Measurements from ENCODE around the gene NFATC2. TPM values are rescaled to one million over a fixed set of nuclear protein-coding genes. Genes with fewer than 3 reads are reported as not detected.

NFATC2 gene
- total and polyA plus RNA-seq, 12 donors: 0.43 to 5.7 (median 3.3) TPM

GRCh38 chr20:51549474-51549873 is 7.0 kb upstream of the NFATC2 start:
- intact Hi-C loops (cut with DNase I): loop anchor here in 1 of 10 donors (5.0 kb wide), 1 partner anchor 157 kb away; no protein-coding TSS in a partner anchor
- H3K36me3 ChIP-seq: no peaks in the 10 kb centered on the region
- WGBS, 2 donors: 98 to 99% methylated on average over 4 of the region's 4 CpGs
- no peak overlapping the region for H3K4me3 ChIP-seq
- no peak overlapping the region for H3K27ac ChIP-seq
- TF ChIP-seq CTCF (IDR thresholded peaks at IDR 0.05): no peak
- DNase-seq (no peak), ATAC-seq (no peak)
- H3K4me1 ChIP-seq: peaks cover 0 to 5% (median 3%) of the 10 kb centered on the region in 9 donors
- H3K9me3 ChIP-seq: no peaks in the 10 kb centered on the region
- H3K27me3 ChIP-seq: peaks cover 0 to 5% (median 0%) of the 10 kb centered on the region in 7 donors

- Histone ChIP-seq H3K27ac (no peak overlapping the region), H3K4me3 (no peak overlapping the region), H3K27me3 (peaks cover 0 to 21% (median 0%) of the 10 kb centered on the region in 7 donors), H3K4me1 (peaks cover under 1 to 7% (median 4%) of the 10 kb centered on the region in 9 donors), H3K9me3 (no peaks in the 10 kb centered on the region), H3K36me3 (no peaks in the 10 kb centered on the region)
- ATAC-seq (no peak), DNase-seq (no peak)
- no peak for TF ChIP-seq CTCF (IDR thresholded peaks at IDR 0.05)
- intact Hi-C loops (cut with DNase I): loop anchor here in 1 of 10 donors (5.0 kb wide), 1 partner anchor 156 kb away; no protein-coding TSS in a partner anchor
- WGBS, 2 donors: 94 to 97% methylated on average over 7 of the region's 7 CpGs
Measured at GRCh38 chr20:51547951-51548350, 5.4 kb upstream of the NFATC2 start.

GRCh38 chr20:51545515-51545914 is 3.0 kb upstream of the NFATC2 start:
- intact Hi-C loops (cut with DNase I): loop anchor here in 1 of 10 donors (5.0 kb wide), 1 partner anchor 153 kb away; no protein-coding TSS in a partner anchor
- no peak for TF ChIP-seq CTCF (IDR thresholded peaks at IDR 0.05)
- DNase-seq (no peak), ATAC-seq (no peak)
- H3K9me3 ChIP-seq: no peaks in the 10 kb centered on the region
- peaks cover 16 to 28% (median 24%) of the 10 kb centered on the region in 9 donors for H3K4me1 ChIP-seq
- H3K27me3 ChIP-seq: peaks cover 0 to 29% (median 0%) of the 10 kb centered on the region in 7 donors
- no peak overlapping the region for H3K27ac ChIP-seq
- WGBS, 2 donors: 93 to 95% methylated on average over 2 of the region's 2 CpGs
- no peak overlapping the region for H3K4me3 ChIP-seq
- H3K36me3 ChIP-seq: no peaks in the 10 kb centered on the region

- intact Hi-C loops (cut with DNase I): loop anchor here in 3 of 10 donors (5.0 kb wide), 2 partner anchors 96 to 151 kb away; no protein-coding TSS in a partner anchor
- no peak for DNase-seq
Measured at GRCh38 chr20:51543422-51543788, 886 bp upstream of the NFATC2 start.

More at GRCh38 chr20:51543422-51543788, 886 bp upstream of the NFATC2 start:
- peak overlapping the region in 1 of 10 donors; percentile 46 for H3K4me3 ChIP-seq
- TF ChIP-seq CTCF (IDR thresholded peaks at IDR 0.05): no peak
- H3K9me3 ChIP-seq: peaks cover 0 to under 1% (median 0%) of the 10 kb centered on the region in 11 donors
- peaks cover 16 to 38% (median 32%) of the 10 kb centered on the region in 9 donors for H3K4me1 ChIP-seq
- H3K36me3 ChIP-seq: peaks cover 0 to 3% (median 0%) of the 10 kb centered on the region in 9 donors
- 56 to 80% methylated on average over 7 of the region's 7 CpGs for WGBS, 2 donors
- peak in 1 of 8 donors; percentile 34 for ATAC-seq
- H3K27me3 ChIP-seq: peaks cover 0 to 35% (median 0%) of the 10 kb centered on the region in 7 donors
- H3K27ac ChIP-seq: peak overlapping the region in 3 of 10 donors; percentile 45 to 92 (median 64)

All from heart right ventricle (tissue), 16 donors.